ENCODE measurements around the gene BRIP1.
"Not testable (repeated sequence)": the region's sequence is repeated elsewhere in the genome, so short reads cannot be mapped to it uniquely, and the experiment has no call there.

BRIP1 gene

DNA sequence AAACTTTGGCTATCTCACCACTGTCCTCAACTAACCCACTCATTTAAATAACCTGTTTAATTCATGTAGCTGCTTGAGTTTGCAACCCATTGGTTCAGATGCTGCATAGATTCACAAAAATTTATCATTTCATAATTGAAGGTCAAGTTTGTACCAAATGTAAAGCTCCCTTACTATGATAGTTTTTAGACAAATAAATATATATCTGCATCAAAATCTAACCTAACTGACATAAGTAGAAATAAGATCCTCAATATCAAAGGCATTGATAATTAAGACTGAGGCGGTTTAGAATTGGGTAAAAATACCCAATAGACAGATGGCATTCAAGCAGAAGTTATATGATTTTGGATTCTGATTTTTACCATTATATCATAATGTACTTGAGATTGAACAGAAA, 139.4 kb downstream of the BRIP1 start:
- DNase-seq: no peak

DNA sequence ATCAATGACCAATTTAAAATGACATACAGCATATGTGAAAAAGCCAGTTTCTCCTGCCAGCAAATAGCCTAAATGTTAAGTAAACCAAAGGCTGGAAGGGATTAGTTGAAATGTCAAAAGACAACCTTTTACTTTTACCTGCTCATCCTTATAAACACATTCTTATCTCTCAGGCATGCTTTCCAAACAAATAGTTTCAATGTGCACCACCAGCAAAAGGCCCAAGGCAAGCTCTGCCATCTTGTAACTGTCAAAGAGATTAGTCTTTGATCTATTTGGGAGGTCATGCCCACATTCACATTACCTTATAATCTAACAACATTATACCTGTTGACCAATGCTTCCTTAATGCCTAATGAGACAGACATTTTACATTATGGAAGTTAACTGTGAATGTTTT, 140.1 kb downstream of the BRIP1 start:
- no peak for DNase-seq

DNA sequence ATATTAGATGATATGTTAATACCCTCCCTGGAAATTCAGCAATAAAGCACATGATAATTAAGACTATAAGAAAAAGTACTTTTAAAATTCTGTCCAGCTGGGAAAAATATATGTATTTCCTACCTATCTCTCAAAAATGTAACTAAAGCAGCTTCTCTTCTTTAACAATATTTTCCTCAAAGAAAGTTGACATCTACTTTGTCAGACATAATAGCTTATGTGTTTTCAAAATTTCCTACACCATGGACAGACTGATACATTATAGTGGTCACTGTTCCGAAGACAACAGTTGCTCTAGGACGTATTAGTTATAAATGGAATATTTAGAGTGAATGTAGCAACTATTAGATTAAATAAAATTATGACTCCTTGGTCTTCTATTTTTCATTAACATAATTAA, 140.9 kb downstream of the BRIP1 start:
- no peak for DNase-seq

- no peak for DNase-seq
These were observed 143.1 kb downstream of the BRIP1 start for GRCh38 chr17:61720016-61720795.

- not testable (repeated sequence) for DNase-seq
These were observed 144.1 kb downstream of the BRIP1 start for GRCh38 chr17:61719220-61719619.

- no peak for DNase-seq
These were observed 145.3 kb downstream of the BRIP1 start for GRCh38 chr17:61718022-61718421.

DNA sequence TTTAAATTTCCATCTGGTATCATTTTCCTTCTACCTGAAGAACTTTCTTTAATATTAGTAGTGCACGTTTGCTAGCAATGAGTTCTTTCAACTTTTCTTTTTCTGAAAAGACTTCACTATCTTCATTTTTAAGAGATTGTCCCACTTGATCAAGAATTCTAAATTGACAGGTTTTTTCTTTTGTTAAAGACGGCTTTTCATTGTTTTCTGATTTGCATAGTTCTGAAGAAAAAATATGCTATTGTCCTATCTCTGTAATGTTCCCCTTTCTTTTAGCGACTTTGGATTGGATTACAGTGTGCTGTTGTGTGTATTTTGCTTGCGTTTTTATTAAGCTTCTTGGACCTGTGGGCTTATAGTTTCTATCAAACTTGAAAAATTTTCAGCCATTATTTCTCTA, 146.0 kb downstream of the BRIP1 start:
- DNase-seq: no peak

DNA sequence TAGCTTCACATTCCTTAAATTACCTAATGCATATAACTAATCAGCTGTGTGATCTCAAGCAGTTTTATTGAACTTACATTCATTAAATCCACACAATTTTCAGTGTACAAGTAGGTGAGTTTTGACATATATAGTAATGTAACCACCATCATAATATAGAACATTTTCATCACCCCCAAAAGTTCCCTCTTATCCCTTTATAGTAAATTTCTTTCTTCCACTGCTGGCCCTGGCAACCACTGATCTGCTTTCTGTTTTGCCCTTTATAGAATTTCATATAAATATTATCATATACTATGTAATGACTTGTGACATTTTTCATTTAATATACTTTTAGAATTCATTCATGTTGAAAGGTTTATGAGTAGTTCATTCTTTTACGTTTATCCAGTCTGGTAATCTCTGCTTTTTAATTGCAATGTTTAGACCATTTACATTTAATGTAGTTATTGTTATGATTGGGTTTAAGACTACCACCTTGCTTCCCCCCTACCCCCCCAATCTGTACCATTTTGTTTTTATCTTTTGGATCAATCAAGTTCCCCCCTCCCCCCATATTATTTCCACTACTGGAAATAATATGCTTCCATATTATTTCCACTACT, 147.0 kb downstream of the BRIP1 start:
- no peak for DNase-seq

GRCh38 chr17:61715348-61715747, 148.0 kb downstream of the BRIP1 start:
- no peak for DNase-seq

DNA sequence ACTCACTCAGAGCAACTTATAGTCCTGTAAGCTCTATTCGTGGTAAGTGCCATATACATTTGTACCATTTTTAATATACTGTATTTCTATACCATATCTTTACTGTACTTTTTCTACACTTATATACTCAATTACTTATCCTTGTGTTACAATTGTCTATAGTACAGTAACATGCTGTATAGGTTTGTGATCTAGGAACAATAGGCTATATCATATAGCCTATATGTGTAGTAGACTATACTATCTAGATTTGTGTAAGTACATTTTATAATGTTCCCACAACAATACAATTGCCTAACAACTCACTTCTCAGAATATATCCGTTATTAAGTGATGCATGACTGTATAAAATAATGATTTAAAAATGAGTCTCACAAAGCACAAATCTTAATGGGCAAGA, 149.0 kb downstream of the BRIP1 start:
- DNase-seq: no peak

DNA sequence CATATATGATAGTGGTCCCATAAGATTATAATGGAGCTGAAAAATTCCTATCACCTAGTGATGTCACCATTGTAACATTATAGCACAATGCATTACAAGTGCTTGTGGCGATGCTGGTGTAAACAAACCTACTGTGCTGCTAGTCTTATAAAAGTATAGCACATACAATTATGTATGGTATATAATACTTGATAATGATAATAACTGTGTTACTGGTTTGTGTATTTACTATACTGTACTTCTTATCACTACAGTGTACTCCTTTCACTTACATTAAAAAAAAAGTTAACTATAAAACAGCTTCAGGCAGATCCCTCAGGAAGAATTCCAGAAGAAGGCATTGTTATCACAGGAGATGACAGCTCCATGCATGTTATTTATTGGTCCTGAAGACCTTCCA, 150.3 kb downstream of the BRIP1 start:
- no peak for DNase-seq

GRCh38 chr17:61710546-61710945, 152.8 kb downstream of the BRIP1 start:
- no peak for DNase-seq

- DNase-seq: no peak
These were observed 153.8 kb downstream of the BRIP1 start for GRCh38 chr17:61709567-61709966.

DNA sequence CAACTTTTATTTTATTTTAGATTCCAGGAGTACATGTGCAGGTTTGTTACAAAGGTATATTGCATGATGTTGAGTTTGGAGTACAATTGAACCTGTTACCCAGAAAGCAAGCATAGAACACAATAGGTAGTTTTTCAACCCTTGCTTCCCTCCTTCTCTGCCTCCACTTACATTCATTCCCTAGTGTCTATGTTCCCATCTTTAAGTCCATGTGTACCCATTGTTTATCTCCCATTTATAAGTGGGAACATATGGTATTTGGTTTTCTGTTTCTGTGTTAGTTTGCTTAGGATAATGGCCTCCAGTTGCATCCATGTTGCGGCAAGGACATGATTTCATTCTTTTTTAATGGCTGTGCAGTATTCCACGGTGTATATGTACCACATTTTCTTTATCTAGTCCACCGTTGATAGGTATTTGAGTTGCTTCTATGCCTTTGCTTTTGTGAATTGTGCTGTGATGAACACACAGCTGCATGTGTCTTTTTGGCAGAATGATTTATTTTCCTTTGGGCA, 158.3 kb downstream of the BRIP1 start:
- DNase-seq: no peak

DNA sequence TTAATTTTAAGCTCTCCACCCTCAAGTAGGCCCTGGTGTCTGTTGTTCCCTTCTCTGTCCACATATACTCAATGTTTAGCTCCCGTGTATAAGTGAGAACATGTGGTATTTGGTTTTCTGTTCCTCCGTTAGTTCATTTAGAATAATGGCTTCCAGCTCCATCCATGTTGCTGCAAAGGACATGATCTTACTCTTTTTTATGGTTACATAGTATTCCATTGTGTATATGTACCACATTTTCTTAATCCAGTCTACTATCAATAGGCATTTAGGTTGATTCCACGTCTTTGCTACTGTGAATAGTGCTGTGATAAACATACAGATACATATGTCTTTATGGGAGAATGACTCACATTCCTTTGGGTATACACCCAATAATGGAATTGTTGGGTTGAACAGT, 160.9 kb downstream of the BRIP1 start:
- no peak for DNase-seq

- no peak for DNase-seq
These were observed 161.3 kb downstream of the BRIP1 start for GRCh38 chr17:61701978-61702377.

GRCh38 chr17:61701334-61701733, 162.0 kb downstream of the BRIP1 start:
- DNase-seq: no peak

- no peak for DNase-seq
These were observed 163.1 kb downstream of the BRIP1 start for GRCh38 chr17:61700252-61700651.

DNA sequence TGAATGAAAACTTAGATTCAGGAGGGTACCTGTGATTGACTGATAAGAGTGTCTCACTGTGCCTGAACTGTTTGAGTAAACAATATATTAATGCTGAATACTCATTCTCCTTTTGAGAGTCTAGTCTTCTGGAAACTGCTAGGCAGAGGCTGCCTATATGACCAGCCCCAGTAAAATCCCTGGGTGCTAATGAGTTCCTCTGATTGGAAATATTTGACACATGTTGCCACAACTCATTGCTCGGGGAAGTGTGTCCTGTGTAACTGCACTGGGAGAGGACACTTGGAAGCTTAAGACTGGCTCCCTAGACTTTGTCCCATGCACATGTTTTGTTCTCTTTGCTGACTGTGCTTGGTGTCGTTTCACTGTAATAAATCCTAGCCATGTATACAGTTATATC, 163.6 kb downstream of the BRIP1 start:
- DNase-seq: no peak

DNA sequence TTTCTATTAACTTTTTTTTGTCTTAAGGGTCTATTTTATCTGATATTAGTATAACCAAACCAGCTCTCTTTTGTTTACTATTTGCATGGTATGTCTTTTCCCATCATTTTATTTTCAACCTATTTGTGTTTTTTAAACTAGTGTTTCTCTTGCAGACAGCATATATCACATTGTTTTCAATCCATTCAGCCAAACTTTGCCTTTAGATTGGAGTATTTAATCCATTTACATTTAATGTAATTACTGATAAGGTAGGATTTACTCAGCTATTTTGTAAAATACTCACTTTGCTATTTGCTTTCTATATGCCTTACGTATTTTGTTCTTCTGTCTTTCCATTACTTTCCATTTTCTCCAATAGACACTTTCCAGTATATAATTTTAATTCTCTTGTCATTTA, 164.3 kb downstream of the BRIP1 start:
- no peak for DNase-seq

- DNase-seq: no peak
These were observed 165.1 kb downstream of the BRIP1 start for GRCh38 chr17:61698244-61698643.

GRCh38 chr17:61695779-61696337, 167.5 kb downstream of the BRIP1 start:
- DNase-seq: no peak

DNA sequence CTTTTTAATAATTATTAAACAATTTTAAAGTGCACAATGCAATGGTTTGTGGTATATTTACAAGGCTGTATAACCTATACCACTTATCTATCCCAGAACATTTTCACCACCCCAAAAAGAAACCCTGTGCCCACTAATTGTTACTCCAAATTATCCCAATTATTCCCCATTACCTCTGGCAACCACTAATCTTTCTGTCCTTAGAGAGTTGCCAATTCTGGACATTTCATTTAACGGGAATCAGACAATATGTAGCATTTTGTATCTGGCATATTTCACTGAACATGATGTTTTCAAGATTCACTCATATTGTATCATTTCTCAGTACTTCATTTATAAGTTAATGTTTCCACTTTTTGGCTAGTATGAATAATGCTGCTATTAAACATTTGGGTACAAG, 169.2 kb downstream of the BRIP1 start:
- DNase-seq: no peak

DNA sequence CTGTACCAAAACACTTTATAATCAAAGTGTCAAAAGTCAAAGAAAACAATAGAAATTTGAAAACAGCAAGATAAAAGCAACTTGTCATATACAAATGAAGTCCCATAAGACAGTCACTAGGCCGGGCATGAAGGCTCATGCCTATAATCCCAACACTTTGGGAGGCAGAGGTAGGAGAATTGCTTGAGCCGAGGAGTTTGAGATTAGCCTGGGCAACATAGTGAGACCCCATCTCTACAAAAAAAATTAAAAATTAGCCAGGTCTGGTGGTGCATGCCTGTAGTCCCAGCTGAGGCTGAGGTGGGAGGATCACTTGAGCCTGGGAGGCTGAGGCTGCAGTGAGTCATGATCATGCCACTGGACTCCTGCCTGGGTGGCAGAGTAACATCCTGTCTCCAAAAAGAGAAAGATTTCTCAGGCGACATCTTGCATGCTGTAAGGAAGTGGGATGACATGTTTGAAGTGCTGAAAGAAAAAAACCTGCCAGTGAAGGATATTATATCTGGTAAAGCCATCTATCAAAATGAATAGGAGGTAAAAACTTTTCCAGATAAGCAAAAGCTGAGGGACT, 173.6 kb downstream of the BRIP1 start:
- DNase-seq: no peak
